Natural killer cell (primary cell): ENCODE results near the gene AJM1. TPM values are rescaled to one million over a fixed set of nuclear protein-coding genes. Genes with fewer than 3 reads are reported as not detected.

Experiments
- ATAC-seq, 3 donors: fragments of 150-1000 bp in 2 of 3; fragments of 200-7000 bp in 1 of 3; cut with Tn5 transposase; 1 replicate in 1 of 3; 2 replicates in 2 of 3; pipeline ENCODE4 v1.10.0; 2021; ENCODE audit warnings: mild to moderate bottlenecking in 2 of 3, moderate library complexity in 2 of 3
- DNase-seq, 2 donors: peaks; one replicate each; pipeline versions ENCODE4 v3.0.0 to v3.0.0-alpha.2; 2013 to 2021; ENCODE audit warnings: mixed read lengths in 1 of 2
- H3K27ac ChIP-seq: one replicate; pipeline ENCODE4 v1.5.1; 2013; ENCODE audit warnings: mild to moderate bottlenecking, low read length
- H3K27me3 ChIP-seq: one replicate; pipeline ENCODE4 v1.6.1; 2013; ENCODE audit warnings: low read length; ENCODE audit not compliant: control insufficient read depth, insufficient read depth
- H3K36me3 ChIP-seq: one replicate; pipeline ENCODE4 v1.6.1; 2013; ENCODE audit warnings: low read length; ENCODE audit not compliant: control insufficient read depth, insufficient read depth
- H3K4me1 ChIP-seq: one replicate; pipeline ENCODE4 v1.6.1; 2013; ENCODE audit warnings: low read length; ENCODE audit not compliant: control insufficient read depth, insufficient read depth
- H3K4me3 ChIP-seq: one replicate; pipeline ENCODE4 v1.5.1; 2013; ENCODE audit warnings: low read length
- H3K9me3 ChIP-seq: one replicate; pipeline ENCODE4 v1.6.1; 2013; ENCODE audit warnings: low read length; ENCODE audit not compliant: control insufficient read depth, insufficient read depth
- H3K27ac Mint-ChIP-seq, 2 donors: one replicate each; pipeline ENCODE4 v1.8.0; 2022; ENCODE audit warnings: mild to moderate bottlenecking in 2 of 2, mixed read lengths in 2 of 2, moderate library complexity in 1 of 2
- H3K27me3 Mint-ChIP-seq, 2 donors: one replicate each; pipeline ENCODE4 v1.8.0; 2022; ENCODE audit warnings: low read depth in 2 of 2, mixed read lengths in 2 of 2
- H3K36me3 Mint-ChIP-seq: one replicate; pipeline ENCODE4 v1.8.0; 2022; ENCODE audit warnings: mixed read lengths
- H3K4me1 Mint-ChIP-seq, 2 donors: one replicate each; pipeline ENCODE4 v1.8.0; 2022; ENCODE audit warnings: mixed read lengths in 2 of 2
- H3K4me3 Mint-ChIP-seq: one replicate; pipeline ENCODE4 v1.8.0; 2022; ENCODE audit warnings: mild to moderate bottlenecking, moderate library complexity, mixed read lengths
- H3K9me3 Mint-ChIP-seq, 2 donors: one replicate each; pipeline ENCODE4 v1.8.0; 2022; ENCODE audit warnings: mixed read lengths in 2 of 2
- WGBS: methylation state at CpG from one replicate; pipeline ENCODE4 v1.1.7; 2013; ENCODE audit warnings: missing lambda C conversion rate; ENCODE audit not compliant: insufficient coverage; 5-methylcytosine and 5-hydroxymethylcytosine counted together
- intact Hi-C: fragments of 100-400 bp; cut with micrococcal nuclease; formaldehyde crosslinking; loops from one replicate; pipeline ENCODE4 v1.14.2; 2022
- total RNA-seq, 4 donors: library from RNA; stranded (reverse); fragments of 120-200 nt in 1 of 4; gene quantifications; one replicate each; pipeline versions ENCODE4 v1.2.3 to v1.2.4, GENCODE V29; 2013 to 2022
- TF ChIP-seq, protein P1 (sequence below): fragments of 200-600 bp; IDR thresholded peaks from one replicate; pipeline ENCODE4 v1.8.0; 2022; ENCODE audit warnings: antibody characterized with exemption

The AJM1 gene
- total RNA-seq, 3 donors from 2014 or later (not counting 1 experiment from before 2014, with no cell fraction given) = 26.6 to 35.6 (median 31.5) TPM

GRCh38 chr9:136844761-136845464 is 2.6 kb downstream of the AJM1 start:
- Mint-ChIP-seq H3K9me3 (no peaks in the 10 kb centered on the region), H3K27ac (peak overlapping the region; percentile 34 to 56), H3K4me1 (peaks cover 19 to 44% of the 10 kb centered on the region in 2 donors), H3K36me3 (no peaks in the 10 kb centered on the region), H3K27me3 (no peaks in the 10 kb centered on the region), H3K4me3 (peak overlapping the region; percentile 21)
- TF ChIP-seq, protein P1, sequence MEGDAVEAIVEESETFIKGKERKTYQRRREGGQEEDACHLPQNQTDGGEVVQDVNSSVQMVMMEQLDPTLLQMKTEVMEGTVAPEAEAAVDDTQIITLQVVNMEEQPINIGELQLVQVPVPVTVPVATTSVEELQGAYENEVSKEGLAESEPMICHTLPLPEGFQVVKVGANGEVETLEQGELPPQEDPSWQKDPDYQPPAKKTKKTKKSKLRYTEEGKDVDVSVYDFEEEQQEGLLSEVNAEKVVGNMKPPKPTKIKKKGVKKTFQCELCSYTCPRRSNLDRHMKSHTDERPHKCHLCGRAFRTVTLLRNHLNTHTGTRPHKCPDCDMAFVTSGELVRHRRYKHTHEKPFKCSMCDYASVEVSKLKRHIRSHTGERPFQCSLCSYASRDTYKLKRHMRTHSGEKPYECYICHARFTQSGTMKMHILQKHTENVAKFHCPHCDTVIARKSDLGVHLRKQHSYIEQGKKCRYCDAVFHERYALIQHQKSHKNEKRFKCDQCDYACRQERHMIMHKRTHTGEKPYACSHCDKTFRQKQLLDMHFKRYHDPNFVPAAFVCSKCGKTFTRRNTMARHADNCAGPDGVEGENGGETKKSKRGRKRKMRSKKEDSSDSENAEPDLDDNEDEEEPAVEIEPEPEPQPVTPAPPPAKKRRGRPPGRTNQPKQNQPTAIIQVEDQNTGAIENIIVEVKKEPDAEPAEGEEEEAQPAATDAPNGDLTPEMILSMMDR = no peak
- no peak overlapping the region for H3K27ac ChIP-seq
- H3K36me3 ChIP-seq = peaks cover 5% of the 10 kb centered on the region
- intact Hi-C loops = loop anchor here (5.0 to 10.0 kb wide), 4 partner anchors 38 to 310 kb away; partner anchors contain the start of genes CLIC3 and RABL6
- no peak overlapping the region for H3K4me3 ChIP-seq
- H3K27me3 ChIP-seq = peaks cover 3% of the 10 kb centered on the region
- 31% methylated on average over 88 of the region's 88 CpGs for WGBS
- peaks cover 58% of the 10 kb centered on the region for H3K4me1 ChIP-seq
- no peaks in the 10 kb centered on the region for H3K9me3 ChIP-seq
- DNase-seq (peak in 1 of 2 donors; percentile 33), ATAC-seq (no peak)

DNA sequence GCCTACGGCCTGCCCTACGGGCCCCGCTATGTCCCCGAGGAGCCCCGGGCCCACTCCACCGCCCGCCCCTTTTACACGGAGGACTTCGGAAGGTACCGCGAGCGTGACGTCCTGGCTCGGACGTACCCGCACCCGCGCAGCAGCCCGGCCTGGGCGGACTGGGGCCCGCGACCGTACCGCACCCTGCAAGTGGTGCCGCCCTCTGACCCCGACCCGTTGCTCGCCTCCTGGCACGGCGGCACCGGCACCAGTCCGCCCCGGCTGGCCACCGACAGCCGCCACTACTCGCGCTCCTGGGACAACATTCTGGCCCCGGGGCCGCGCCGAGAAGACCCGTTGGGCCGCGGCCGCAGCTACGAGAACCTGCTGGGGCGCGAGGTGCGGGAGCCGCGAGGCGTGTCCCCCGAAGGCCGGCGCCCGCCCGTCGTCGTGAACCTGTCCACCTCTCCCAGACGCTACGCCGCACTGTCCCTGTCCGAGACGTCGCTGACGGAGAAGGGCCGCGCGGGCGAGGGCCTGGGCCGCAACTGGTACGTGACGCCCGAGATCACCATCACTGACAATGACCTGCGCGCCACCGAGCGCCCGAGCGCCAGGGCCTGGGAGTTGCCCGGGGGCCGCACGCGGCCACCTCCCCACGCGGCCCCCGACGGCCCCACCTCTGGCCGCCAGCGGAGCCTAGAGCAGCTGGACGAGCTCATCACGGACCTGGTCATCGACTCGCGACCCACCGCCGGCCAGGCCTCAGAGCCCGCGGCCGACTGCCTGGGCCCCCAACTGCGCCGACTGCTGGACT is 3.4 kb downstream of the AJM1 start:
- no peaks in the 10 kb centered on the region for H3K36me3 Mint-ChIP-seq
- no peaks in the 10 kb centered on the region for H3K27me3 Mint-ChIP-seq
- DNase-seq = no peak
- Histone ChIP-seq H3K36me3 (peaks cover 3% of the 10 kb centered on the region), H3K4me3 (no peak overlapping the region), H3K27ac (no peak overlapping the region), H3K9me3 (no peaks in the 10 kb centered on the region), H3K27me3 (peaks cover 3% of the 10 kb centered on the region), H3K4me1 (peaks cover 62% of the 10 kb centered on the region)
- no peak for ATAC-seq
- TF ChIP-seq, protein P1 = no peak
- WGBS = 48% methylated on average over 102 of the region's 102 CpGs
- peaks cover 19 to 40% of the 10 kb centered on the region in 2 donors for H3K4me1 Mint-ChIP-seq
- no peaks in the 10 kb centered on the region for H3K9me3 Mint-ChIP-seq
- intact Hi-C loops = loop anchor here (2.0 to 10.0 kb wide), 3 partner anchors 152 to 363 kb away; partner anchors contain the start of genes CLIC3 and SEC16A
- H3K4me3 Mint-ChIP-seq = no peak overlapping the region
- H3K27ac Mint-ChIP-seq = peak overlapping the region; percentile 68 to 80

DNA sequence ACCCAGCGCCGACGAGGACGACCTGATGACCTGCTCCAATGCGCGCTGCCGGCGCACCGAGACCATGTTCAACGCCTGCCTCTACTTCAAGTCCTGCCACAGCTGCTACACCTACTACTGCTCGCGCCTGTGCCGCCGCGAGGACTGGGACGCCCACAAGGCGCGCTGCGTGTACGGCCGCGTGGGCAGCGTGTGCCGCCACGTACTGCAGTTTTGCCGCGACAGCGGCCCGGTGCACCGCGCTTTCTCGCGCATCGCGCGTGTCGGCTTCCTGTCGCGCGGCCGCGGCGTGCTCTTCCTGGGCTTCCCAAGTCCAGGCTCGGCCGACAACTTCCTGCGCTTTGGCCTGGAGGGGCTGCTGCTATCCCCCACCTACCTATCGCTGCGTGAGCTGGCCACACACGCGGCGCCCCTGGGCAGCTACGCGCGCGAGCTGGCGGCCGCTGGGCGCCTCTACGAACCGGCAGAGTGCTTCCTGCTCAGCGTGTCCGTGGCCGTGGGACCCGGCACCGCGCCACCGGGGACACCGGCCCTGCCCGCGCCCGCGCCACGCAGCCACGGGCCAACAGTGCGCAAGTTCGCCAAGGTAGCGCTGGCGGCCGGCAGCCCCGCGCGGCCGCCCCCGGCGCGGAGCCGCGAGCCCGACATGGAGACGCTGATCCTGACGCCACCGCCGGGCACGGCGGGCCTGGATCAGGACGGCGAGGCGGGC is 4.3 kb downstream of the AJM1 start:
- H3K36me3 ChIP-seq = peaks cover 6% of the 10 kb centered on the region
- H3K27me3 Mint-ChIP-seq = no peaks in the 10 kb centered on the region
- no peak overlapping the region for H3K27ac ChIP-seq
- no peaks in the 10 kb centered on the region for H3K9me3 Mint-ChIP-seq
- TF ChIP-seq, protein P1 = no peak
- DNase-seq (peak in 1 of 2 donors; percentile 46), ATAC-seq (no peak)
- no peaks in the 10 kb centered on the region for H3K9me3 ChIP-seq
- H3K36me3 Mint-ChIP-seq = no peaks in the 10 kb centered on the region
- H3K27me3 ChIP-seq = peaks cover 3% of the 10 kb centered on the region
- peak overlapping the region; percentile 50 for H3K4me3 Mint-ChIP-seq
- WGBS = 22% methylated on average over 98 of the region's 98 CpGs
- peak overlapping the region; percentile 68 to 80 for H3K27ac Mint-ChIP-seq
- intact Hi-C loops = loop anchor here (2.0 to 10.0 kb wide), 3 partner anchors 151 to 364 kb away; partner anchors contain the start of genes CLIC3 and SEC16A
- no peak overlapping the region for H3K4me3 ChIP-seq
- H3K4me1 ChIP-seq = peaks cover 58% of the 10 kb centered on the region
- H3K4me1 Mint-ChIP-seq = peaks cover 19 to 40% of the 10 kb centered on the region in 2 donors
